ENCODE results near the gene SPEM2.
A peak's percentile ranks its signal among the peaks of the same experiment; 100 is the strongest.
"Not testable (repeated sequence)": the region's sequence is repeated elsewhere in the genome, so short reads cannot be mapped to it uniquely, and the experiment has no call there.

Gene SPEM2

GRCh38 chr17:7443499-7444485, 18.4 kb downstream of the SPEM2 start:
- no peak for DNase-seq

- peak; percentile 12 for DNase-seq
Measured at GRCh38 chr17:7444682-7445618, 19.5 kb downstream of the SPEM2 start, which contains the start of gene CHRNB1. Gene CHRNB1 (plus strand): TSS chr17:7445061. CDS start chr17:7445128, 67 bp downstream.

- DNase-seq: peak; percentile 39
Measured at GRCh38 chr17:7445619-7445968, 20.2 kb downstream of the SPEM2 start.

- no peak for DNase-seq
Measured at GRCh38 chr17:7448461-7448860, 23.0 kb downstream of the SPEM2 start.

GRCh38 chr17:7459961-7460545, 34.6 kb downstream of the SPEM2 start:
- no peak for DNase-seq

GRCh38 chr17:7460850-7461660, 35.6 kb downstream of the SPEM2 start:
- DNase-seq: no peak

GRCh38 chr17:7462474-7463371, 37.3 kb downstream of the SPEM2 start:
- no peak for DNase-seq

GRCh38 chr17:7463372-7463846, 38.0 kb downstream of the SPEM2 start:
- no peak for DNase-seq

GRCh38 chr17:7464081-7464480, 38.7 kb downstream of the SPEM2 start:
- no peak for DNase-seq

- DNase-seq: no peak
Measured at GRCh38 chr17:7465597-7466275, 40.3 kb downstream of the SPEM2 start.

GRCh38 chr17:7466318-7466638, 40.9 kb downstream of the SPEM2 start:
- no peak for DNase-seq

- DNase-seq: no peak
Measured at GRCh38 chr17:7466639-7467341, 41.4 kb downstream of the SPEM2 start.

GRCh38 chr17:7467498-7467897, 42.1 kb downstream of the SPEM2 start:
- no peak for DNase-seq

- DNase-seq: no peak
Measured at GRCh38 chr17:7468290-7468689, 42.9 kb downstream of the SPEM2 start.

GRCh38 chr17:7468804-7469389, 43.5 kb downstream of the SPEM2 start:
- no peak for DNase-seq

- DNase-seq: not testable (repeated sequence)
Measured at GRCh38 chr17:7469843-7470242, 44.4 kb downstream of the SPEM2 start.

- not testable (repeated sequence) for DNase-seq
Measured at GRCh38 chr17:7470457-7470973, 45.1 kb downstream of the SPEM2 start.

- DNase-seq: no peak
Measured at GRCh38 chr17:7471729-7472128, 46.3 kb downstream of the SPEM2 start.

GRCh38 chr17:7474767-7475166, 49.4 kb downstream of the SPEM2 start:
- not testable (repeated sequence) for DNase-seq

Data from DMS79 (cell line).